Stimulated activated naive B cell treated with anti-CD40 and anti-IgM and Interleukin-4, amounts not matched to agents 10 μg/mL and 1 μg/mL and 100 μg/mL, for 72 hours (primary cell): Measurements from ENCODE around the gene PRR23A.

ENCODE experiments used
- ATAC-seq, 2 donors: fragments of 150-1000 bp; cut with Tn5 transposase; replicated peaks; 2 replicates each; pipeline ENCODE4 v1.10.0; 2021; ENCODE audit warnings: moderate library complexity in 1 of 2
- DNase-seq: peaks from one replicate; pipeline ENCODE4 v3.0.0; 2021
- H3K27ac Mint-ChIP-seq: one replicate; pipeline ENCODE4 v1.8.0; 2022; ENCODE audit warnings: mild to moderate bottlenecking, mixed read lengths
- H3K27me3 Mint-ChIP-seq, 2 donors: one replicate each; pipeline ENCODE4 v1.8.0; 2022; ENCODE audit warnings: mixed read lengths in 2 of 2
- H3K36me3 Mint-ChIP-seq, 2 donors: one replicate each; pipeline ENCODE4 v1.8.0; 2022; ENCODE audit warnings: mixed read lengths in 2 of 2, mild to moderate bottlenecking in 1 of 2
- H3K4me1 Mint-ChIP-seq, 2 donors: one replicate each; pipeline ENCODE4 v1.8.0; 2022; ENCODE audit warnings: mixed read lengths in 2 of 2, mild to moderate bottlenecking in 1 of 2
- H3K4me3 Mint-ChIP-seq, 2 donors: one replicate each; pipeline ENCODE4 v1.8.0; 2022; ENCODE audit warnings: mild to moderate bottlenecking in 2 of 2, mixed read lengths in 2 of 2, moderate library complexity in 1 of 2
- H3K9me3 Mint-ChIP-seq, 2 donors: one replicate each; pipeline ENCODE4 v1.8.0; 2022; ENCODE audit warnings: mixed read lengths in 2 of 2, mild to moderate bottlenecking in 1 of 2

The PRR23A gene

DNA sequence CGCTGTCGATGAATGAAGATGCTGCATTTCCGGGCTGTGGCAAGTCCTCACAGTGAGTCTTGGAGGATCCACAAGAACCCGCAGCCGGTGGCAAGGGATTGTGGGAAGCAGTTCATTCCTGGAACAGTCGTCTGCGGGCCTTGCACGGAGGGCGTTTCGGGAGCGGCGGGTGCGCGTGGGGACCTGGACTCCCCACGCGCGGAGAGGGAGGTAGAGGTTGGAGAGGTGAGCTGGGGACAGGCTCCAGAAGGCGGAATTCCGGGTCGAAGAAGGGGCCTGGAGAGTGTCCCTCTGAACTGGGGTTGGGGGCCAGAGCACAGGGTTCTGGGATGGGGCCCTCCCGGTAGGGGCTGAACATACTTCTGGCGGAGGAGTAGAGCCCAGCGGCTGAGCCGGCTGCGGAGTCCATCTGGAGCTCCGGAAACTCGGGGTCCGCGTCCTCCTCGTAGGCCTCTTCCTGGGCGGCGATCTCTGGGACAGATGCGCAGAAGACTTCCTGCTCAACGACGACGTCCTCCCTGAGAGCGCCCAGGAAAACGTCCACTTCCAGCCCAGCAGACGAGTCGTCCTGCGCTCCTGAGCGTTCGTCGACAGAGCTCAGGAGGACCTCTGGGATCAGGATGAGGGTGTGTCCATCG, 593 bp downstream of the PRR23A start:
- H3K9me3 Mint-ChIP-seq: peaks cover 16 to 29% of the 10 kb centered on the region in 2 donors
- DNase-seq (no peak), ATAC-seq (no peak)
- H3K4me1 Mint-ChIP-seq: no peaks in the 10 kb centered on the region
- no peak overlapping the region for H3K4me3 Mint-ChIP-seq
- peaks cover 0 to 7% of the 10 kb centered on the region in 2 donors for H3K36me3 Mint-ChIP-seq
- H3K27me3 Mint-ChIP-seq: peaks cover 0 to 4% of the 10 kb centered on the region in 2 donors
- H3K27ac Mint-ChIP-seq: no peak overlapping the region

DNA sequence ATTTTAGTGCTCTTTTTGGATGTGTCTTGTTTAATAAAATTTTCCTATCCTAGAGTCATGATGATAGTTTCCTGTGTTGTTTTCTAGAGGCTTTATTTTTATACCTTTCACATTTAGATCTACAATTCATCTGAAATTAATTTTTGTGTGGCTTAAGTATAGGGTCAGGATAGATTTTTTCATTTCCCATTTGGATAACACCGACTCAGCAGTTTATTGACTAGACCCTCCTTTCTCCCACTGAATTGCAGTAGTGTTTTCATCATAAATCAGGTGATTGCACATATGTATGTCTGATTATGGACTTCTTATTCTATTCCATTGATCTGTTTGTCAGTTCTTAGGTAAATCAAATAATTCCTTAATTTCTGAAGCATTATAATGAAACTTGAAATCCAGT, 10.4 kb downstream of the PRR23A start:
- H3K27ac Mint-ChIP-seq: no peak overlapping the region
- H3K27me3 Mint-ChIP-seq: peaks cover 9 to 15% of the 10 kb centered on the region in 2 donors
- no peak for ATAC-seq
- no peak overlapping the region for H3K4me3 Mint-ChIP-seq
- H3K36me3 Mint-ChIP-seq: no peaks in the 10 kb centered on the region
- H3K4me1 Mint-ChIP-seq: no peaks in the 10 kb centered on the region
- H3K9me3 Mint-ChIP-seq: peaks cover 2 to 4% of the 10 kb centered on the region in 2 donors
- DNase-seq: no peak

DNA sequence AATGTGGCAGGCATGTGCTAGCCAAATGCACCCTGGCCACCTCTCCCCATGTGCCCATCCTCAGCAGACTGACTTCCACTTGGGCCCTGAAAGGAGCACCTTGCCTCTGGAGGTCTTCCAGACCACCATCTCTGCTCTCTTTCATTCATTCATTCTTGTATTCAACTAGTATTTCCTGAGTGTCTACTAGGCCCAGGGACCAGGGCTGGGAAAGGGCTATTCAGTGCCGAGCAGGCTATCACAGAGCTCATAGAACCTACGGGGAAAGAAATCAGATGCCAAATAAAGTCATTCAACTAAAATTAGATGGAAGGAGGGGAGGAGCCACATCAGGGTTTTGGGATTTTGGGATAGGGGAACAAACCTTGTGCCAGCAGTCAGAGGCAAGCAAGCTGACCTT, 18.9 kb downstream of the PRR23A start:
- H3K4me3 Mint-ChIP-seq: no peak overlapping the region
- H3K4me1 Mint-ChIP-seq: no peaks in the 10 kb centered on the region
- ATAC-seq (no peak), DNase-seq (no peak)
- H3K27ac Mint-ChIP-seq: no peak overlapping the region
- no peaks in the 10 kb centered on the region for H3K9me3 Mint-ChIP-seq
- peaks cover 0 to 27% of the 10 kb centered on the region in 2 donors for H3K27me3 Mint-ChIP-seq
- H3K36me3 Mint-ChIP-seq: no peaks in the 10 kb centered on the region

DNA sequence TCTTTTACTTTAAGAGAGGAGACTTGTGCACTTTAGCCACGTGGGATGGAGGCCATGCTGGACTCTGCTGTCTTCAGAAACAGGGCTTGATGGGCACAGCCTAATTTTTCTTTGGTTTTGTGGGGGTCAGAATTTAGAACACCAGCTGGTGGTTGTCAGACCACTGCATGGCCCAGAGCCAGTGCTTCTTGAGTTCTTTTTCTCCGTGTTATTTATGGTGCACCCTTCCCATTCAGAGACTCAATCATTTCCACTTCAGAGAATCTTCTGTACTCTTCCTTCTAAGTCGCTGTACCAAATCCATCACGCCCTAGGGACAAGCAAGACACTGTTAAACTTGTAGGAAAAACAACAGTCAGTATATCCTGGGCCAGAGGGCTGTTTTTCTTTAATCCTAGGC, 20.1 kb downstream of the PRR23A start:
- H3K36me3 Mint-ChIP-seq: no peaks in the 10 kb centered on the region
- DNase-seq (no peak), ATAC-seq (no peak)
- H3K4me3 Mint-ChIP-seq: no peak overlapping the region
- H3K4me1 Mint-ChIP-seq: no peaks in the 10 kb centered on the region
- no peak overlapping the region for H3K27ac Mint-ChIP-seq
- peaks cover 4 to 18% of the 10 kb centered on the region in 2 donors for H3K27me3 Mint-ChIP-seq
- no peaks in the 10 kb centered on the region for H3K9me3 Mint-ChIP-seq

DNA sequence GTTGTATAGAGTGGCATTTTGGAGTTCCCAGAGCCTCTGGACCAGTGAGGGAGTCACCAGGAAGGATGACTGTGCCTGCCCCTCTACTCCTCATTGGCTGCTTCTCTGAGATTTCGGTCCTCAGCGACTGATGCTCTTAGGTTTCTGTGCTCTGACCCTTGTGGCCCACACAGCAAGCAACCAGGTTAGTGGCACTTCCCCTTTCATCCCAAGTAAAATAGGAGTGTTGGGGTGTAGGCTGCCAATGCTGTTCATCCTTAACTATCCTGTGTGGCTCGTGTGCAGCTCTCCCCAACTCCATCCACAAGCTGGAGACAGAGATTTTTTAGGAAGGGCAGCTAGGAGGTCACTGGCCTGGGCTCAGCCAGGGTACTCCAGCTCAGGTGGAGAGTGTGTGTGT, 21.3 kb downstream of the PRR23A start:
- DNase-seq: no peak
- no peak for ATAC-seq
- peaks cover 9 to 23% of the 10 kb centered on the region in 2 donors for H3K27me3 Mint-ChIP-seq
- no peaks in the 10 kb centered on the region for H3K36me3 Mint-ChIP-seq
- no peak overlapping the region for H3K27ac Mint-ChIP-seq
- H3K4me1 Mint-ChIP-seq: no peaks in the 10 kb centered on the region
- H3K4me3 Mint-ChIP-seq: no peak overlapping the region
- no peaks in the 10 kb centered on the region for H3K9me3 Mint-ChIP-seq

DNA sequence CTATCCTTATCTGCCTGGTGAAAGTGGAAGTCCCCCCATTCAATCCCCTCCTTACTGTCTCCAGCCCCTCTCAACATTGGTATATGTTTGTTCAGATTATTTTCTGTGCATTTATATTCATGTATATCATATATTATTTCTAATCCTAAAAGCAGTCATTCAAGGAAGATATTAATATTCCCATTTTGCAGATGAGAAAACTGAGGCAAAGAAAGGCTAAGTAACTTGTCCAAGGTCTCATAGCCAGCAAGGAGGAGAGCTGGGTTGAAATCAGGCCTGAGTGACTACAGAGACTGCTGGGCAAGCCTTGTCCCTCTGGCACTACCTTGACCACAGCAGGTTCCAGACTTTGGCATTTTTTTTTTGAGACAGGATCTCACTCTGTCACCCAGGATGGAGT, 30.0 kb downstream of the PRR23A start:
- Mint-ChIP-seq H3K27ac (no peak overlapping the region), H3K36me3 (peaks cover 0 to 1% of the 10 kb centered on the region in 2 donors), H3K4me3 (no peak overlapping the region), H3K9me3 (no peaks in the 10 kb centered on the region), H3K27me3 (peaks cover 14 to 29% of the 10 kb centered on the region in 2 donors), H3K4me1 (no peaks in the 10 kb centered on the region)
- no peak for DNase-seq
- ATAC-seq: no peak

DNA sequence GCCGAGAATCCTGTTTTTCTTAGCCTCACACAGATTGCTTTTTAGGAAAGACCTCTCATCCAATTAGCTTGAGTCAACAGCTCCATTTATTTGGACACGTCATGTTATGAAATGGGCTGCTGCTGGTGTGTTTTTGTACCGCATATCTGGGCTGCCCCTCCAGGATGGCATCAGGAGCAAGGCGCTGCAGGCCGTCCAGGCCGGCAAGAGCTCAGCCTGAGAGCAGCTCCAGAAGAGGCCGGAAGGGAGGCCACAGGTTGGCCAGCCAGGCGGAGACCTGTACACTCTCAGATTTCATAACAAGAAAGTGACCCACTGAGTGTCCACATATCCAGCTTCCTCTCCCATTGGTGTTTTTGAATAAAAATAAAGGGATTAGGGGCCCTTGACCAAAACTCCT, 30.7 kb downstream of the PRR23A start:
- peaks cover 0 to 1% of the 10 kb centered on the region in 2 donors for H3K36me3 Mint-ChIP-seq
- peaks cover 17 to 29% of the 10 kb centered on the region in 2 donors for H3K27me3 Mint-ChIP-seq
- no peaks in the 10 kb centered on the region for H3K9me3 Mint-ChIP-seq
- DNase-seq: no peak
- H3K4me1 Mint-ChIP-seq: no peaks in the 10 kb centered on the region
- H3K27ac Mint-ChIP-seq: no peak overlapping the region
- ATAC-seq: no peak
- no peak overlapping the region for H3K4me3 Mint-ChIP-seq

DNA sequence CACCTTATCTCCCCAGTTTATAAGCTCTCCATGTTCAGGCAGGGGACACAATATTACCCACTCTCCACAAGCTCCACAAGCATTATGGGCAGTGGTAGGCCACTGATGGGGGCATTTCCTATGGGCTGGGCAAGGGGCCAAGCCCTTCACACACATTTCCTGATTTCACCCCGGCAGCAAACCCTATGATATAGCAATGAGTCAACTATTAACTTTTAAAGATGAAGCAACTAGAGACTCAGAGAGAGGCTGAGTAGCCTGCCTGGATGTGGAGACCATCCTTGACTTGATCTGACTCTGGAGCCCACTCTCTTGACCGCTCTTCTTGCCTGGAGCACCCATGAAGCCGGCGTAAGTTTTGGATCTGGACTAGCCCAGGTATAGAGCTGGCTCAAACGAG, 31.6 kb downstream of the PRR23A start:
- Mint-ChIP-seq H3K36me3 (peaks cover 0 to 1% of the 10 kb centered on the region in 2 donors), H3K27ac (no peak overlapping the region), H3K9me3 (no peaks in the 10 kb centered on the region), H3K4me1 (no peaks in the 10 kb centered on the region), H3K4me3 (no peak overlapping the region), H3K27me3 (peaks cover 20 to 34% of the 10 kb centered on the region in 2 donors)
- DNase-seq (no peak), ATAC-seq (no peak)

DNA sequence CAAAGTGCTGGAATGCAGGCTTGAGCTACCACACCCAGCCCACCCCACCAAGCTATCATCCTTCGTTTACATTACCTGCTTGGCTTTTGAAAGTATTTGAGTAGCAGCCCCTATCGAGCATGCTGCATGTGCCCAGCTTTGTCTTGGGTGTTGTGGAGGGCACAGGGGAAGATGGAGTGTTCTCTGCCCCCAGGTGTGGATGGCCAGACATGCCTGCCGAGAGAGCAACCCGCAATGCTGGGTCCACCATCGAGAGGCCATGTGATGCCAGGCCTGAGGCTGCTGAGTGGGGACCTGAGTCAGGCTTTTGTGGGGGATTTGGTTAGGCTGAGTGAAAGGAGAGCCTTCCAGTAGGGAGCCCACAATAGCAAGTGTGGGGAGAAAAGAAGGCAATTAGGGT, 33.1 kb downstream of the PRR23A start:
- Mint-ChIP-seq H3K4me1 (no peaks in the 10 kb centered on the region), H3K4me3 (no peak overlapping the region), H3K27me3 (peaks cover 22 to 34% of the 10 kb centered on the region in 2 donors), H3K27ac (no peak overlapping the region), H3K36me3 (peaks cover 0 to 1% of the 10 kb centered on the region in 2 donors), H3K9me3 (no peaks in the 10 kb centered on the region)
- ATAC-seq (no peak), DNase-seq (no peak)

DNA sequence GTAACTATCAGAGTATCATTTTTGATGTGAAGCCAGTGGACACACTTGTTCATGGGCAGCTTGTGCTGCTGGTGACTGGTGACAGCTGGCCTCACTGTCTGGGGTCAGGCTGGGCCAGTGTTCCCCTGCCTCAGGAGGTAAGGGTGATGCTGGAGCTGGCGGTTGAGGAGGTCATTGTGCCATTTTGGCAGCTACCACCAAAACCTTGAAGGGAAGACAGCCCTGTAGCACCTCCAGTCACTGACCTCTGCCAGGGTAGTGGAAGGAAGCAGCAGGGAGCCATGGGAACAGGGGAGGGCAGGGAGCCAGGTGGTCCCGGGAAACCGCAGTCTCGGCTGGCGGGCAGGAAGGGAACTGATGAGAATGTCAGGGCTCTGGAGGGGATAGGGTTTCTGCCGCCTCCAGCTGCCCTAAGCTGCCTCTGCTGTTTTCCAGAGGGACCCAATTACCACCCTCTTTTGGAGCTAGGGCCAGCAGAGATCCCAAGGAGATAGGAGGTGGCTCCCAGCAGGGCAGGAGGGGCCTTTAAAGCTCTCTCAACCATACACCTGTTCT, 34.2 kb downstream of the PRR23A start:
- no peaks in the 10 kb centered on the region for H3K4me1 Mint-ChIP-seq
- peaks cover 0 to 1% of the 10 kb centered on the region in 2 donors for H3K36me3 Mint-ChIP-seq
- no peak for DNase-seq
- peaks cover 0 to 3% of the 10 kb centered on the region in 2 donors for H3K9me3 Mint-ChIP-seq
- ATAC-seq: no peak
- H3K27ac Mint-ChIP-seq: no peak overlapping the region
- H3K27me3 Mint-ChIP-seq: peaks cover 28 to 29% of the 10 kb centered on the region in 2 donors
- H3K4me3 Mint-ChIP-seq: no peak overlapping the region

DNA sequence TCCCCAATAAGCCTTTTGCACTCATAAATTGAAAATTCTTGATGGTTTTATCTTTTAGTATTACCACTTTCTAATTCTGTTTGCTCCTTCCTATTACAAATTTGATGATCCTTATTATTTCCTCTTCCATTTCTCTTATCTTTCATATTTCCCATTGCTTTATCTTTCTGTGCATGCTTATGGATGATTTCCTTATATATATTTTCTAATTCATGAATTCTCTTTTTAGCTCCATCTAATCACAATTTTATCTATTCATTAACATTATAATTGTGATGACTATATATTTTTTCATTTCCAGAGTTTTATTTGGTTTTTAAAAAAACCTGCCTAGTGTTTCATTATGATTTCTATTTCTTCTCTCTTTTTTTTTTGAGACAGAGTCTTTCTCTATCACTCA, 41.1 kb downstream of the PRR23A start:
- H3K36me3 Mint-ChIP-seq: peaks cover 1 to 7% of the 10 kb centered on the region in 2 donors
- ATAC-seq: no peak
- peaks cover 10 to 11% of the 10 kb centered on the region in 2 donors for H3K9me3 Mint-ChIP-seq
- no peak overlapping the region for H3K4me3 Mint-ChIP-seq
- peaks cover 11 to 12% of the 10 kb centered on the region in 2 donors for H3K4me1 Mint-ChIP-seq
- no peak overlapping the region for H3K27ac Mint-ChIP-seq
- DNase-seq: no peak
- peaks cover 29 to 52% of the 10 kb centered on the region in 2 donors for H3K27me3 Mint-ChIP-seq

DNA sequence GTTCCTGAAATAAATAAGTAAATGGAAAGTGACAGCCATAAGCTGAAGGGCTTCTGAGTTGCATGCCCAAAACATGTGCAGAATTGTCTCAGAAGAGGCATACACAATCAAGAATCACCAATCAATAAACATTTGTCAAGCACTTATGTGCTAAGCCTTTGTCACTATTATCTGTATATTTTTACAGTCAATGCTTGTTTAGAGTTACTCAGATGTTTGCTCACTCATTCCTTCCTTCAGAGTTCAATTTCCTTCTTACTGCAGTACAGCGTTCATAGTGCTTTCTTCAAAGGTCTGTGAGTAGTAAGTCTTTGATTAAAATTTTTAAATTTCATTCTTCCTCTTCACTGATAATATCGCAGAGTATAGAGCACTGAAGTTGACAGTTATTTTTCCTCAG, 41.8 kb downstream of the PRR23A start:
- Mint-ChIP-seq H3K36me3 (peaks cover 1 to 7% of the 10 kb centered on the region in 2 donors), H3K27me3 (peaks cover 33 to 50% of the 10 kb centered on the region in 2 donors)
- no peak for ATAC-seq

DNA sequence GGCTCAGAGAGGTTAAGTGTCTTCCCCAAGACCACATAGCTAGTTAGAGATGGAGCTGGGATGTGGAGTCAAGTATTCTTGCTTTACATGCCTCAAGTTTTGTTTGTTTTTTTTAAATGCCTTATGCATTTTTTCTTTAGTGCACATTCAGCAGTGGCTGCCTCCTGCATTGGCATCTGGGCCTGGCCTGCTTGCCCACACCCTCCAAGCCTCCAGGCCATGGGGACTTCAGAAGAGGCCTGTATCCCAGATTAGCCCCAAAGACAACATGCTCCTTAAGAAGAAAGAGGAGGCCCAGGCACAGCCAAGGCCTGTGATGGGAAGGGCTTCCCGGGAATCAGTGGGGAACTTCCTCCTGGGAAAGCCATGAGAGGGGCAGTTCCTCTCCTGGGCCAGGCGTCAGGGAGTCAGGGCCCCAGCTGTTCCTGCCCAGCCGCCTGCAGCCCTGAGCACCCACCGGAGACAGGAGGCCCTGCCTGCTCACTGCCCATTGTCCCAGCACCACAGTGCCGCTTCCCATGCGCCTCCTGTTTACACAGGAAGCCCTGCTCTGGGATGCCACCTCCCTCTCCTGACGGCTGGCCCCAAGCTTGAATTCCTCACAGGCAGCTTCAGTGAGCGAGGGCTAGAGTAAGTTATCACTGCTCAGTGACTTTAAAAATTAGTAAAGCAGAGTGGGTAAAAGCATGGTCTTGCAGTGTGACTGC, 43.1 kb downstream of the PRR23A start:
- Mint-ChIP-seq H3K27ac (no peak overlapping the region), H3K4me3 (no peak overlapping the region), H3K27me3 (peaks cover 45 to 59% of the 10 kb centered on the region in 2 donors), H3K9me3 (peaks cover 10 to 11% of the 10 kb centered on the region in 2 donors), H3K36me3 (peaks cover 1 to 7% of the 10 kb centered on the region in 2 donors), H3K4me1 (peaks cover 12% of the 10 kb centered on the region in 2 donors)
- DNase-seq (no peak), ATAC-seq (no peak)

More for the DNA sequence above, 41.8 kb downstream of the PRR23A start:
- H3K27ac Mint-ChIP-seq: no peak overlapping the region
- peaks cover 10 to 11% of the 10 kb centered on the region in 2 donors for H3K9me3 Mint-ChIP-seq
- H3K4me3 Mint-ChIP-seq: no peak overlapping the region
- no peak for DNase-seq
- H3K4me1 Mint-ChIP-seq: peaks cover 12% of the 10 kb centered on the region in 2 donors

DNA sequence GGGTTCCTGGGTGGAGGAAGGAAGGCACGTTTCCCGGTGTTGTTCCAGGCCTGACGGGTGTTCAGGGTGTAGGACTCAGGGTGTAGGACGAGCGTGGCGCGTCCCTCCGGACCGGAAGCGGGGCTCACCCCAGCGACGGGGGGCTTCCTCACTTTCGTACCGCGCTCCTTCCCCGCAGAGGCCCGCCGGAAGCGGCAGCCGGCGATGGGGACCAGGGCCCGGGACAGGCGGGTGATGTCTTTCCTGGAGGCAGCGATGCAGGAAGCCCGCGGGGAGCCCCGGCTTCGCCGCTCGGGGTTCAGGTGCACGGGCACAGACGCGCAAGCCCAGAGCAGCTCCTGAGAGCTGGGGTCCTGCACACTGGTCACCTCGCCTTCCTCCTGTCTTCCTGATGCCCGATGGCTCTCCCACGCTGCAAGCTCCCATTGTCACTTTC, 45.6 kb downstream of the PRR23A start:
- ATAC-seq: no peak
- Mint-ChIP-seq H3K4me3 (peak overlapping the region; percentile 30 to 67), H3K4me1 (peaks cover 12% of the 10 kb centered on the region in 2 donors), H3K36me3 (peaks cover 1 to 7% of the 10 kb centered on the region in 2 donors), H3K27ac (no peak overlapping the region), H3K9me3 (peaks cover 7 to 11% of the 10 kb centered on the region in 2 donors), H3K27me3 (peaks cover 61% of the 10 kb centered on the region in 2 donors)
- no peak for DNase-seq
